ENCODE measurements around the gene WDFY4. TPM values are rescaled to one million over a fixed set of nuclear protein-coding genes. Genes with fewer than 3 reads are reported as not detected.
"Not testable (repeated sequence)": the region's sequence is repeated elsewhere in the genome, so short reads cannot be mapped to it uniquely, and the experiment has no call there.

WDFY4 gene
- total RNA-seq, 1 donor from 2014 or later: 2.6 TPM

- H3K27ac ChIP-seq (ENCODE audit: low read depth, low read length); H3K9ac ChIP-seq (ENCODE audit: low read depth in 1 of 3, low read length in 3 of 3); H3K4me1 ChIP-seq (ENCODE audit: control insufficient read depth in 3 of 3, insufficient read depth in 3 of 3, low read length in 3 of 3); H3K36me3 ChIP-seq (ENCODE audit: control insufficient read depth in 3 of 3, insufficient read depth in 3 of 3, low read length in 3 of 3); H3K27me3 ChIP-seq (ENCODE audit: control insufficient read depth in 3 of 3, insufficient read depth in 3 of 3, low read length in 3 of 3); H3K9me3 ChIP-seq (ENCODE audit: control insufficient read depth in 3 of 3, low read length in 3 of 3); H3K4me3 ChIP-seq (ENCODE audit: low read length in 3 of 3): not testable (repeated sequence)
These were observed 43.5 kb upstream of the WDFY4 start for GRCh38 chr10:48641099-48641690.

DNA sequence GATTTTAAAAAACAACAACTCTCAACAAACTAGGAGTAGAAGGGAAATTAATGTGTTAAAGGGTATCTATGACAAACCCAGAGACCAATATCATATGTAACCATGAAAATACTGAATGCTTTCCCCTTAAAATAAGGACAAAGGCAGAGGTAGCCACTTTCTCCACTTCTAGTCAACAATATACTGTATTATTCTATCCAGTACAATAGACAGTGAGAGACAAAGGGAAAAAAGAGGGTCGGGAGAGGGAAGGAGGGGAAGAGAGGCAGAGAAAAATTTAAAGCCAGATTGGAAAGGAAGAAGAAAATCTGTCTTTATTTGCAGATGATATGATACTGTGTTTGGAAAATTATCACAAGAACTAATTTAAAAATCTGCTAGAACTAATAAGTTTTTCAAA, 39.1 kb upstream of the WDFY4 start:
- H3K9ac ChIP-seq (ENCODE audit: low read depth in 1 of 3, low read length in 3 of 3): no peak overlapping the region
- no peaks in the 10 kb centered on the region for H3K9me3 ChIP-seq (ENCODE audit: control insufficient read depth in 3 of 3, low read length in 3 of 3)
- no peaks in the 10 kb centered on the region for H3K27me3 ChIP-seq (ENCODE audit: control insufficient read depth in 3 of 3, insufficient read depth in 3 of 3, low read length in 3 of 3)
- H3K36me3 ChIP-seq (ENCODE audit: control insufficient read depth in 3 of 3, insufficient read depth in 3 of 3, low read length in 3 of 3): no peaks in the 10 kb centered on the region
- H3K27ac ChIP-seq (ENCODE audit: low read depth, low read length): no peak overlapping the region
- H3K4me3 ChIP-seq (ENCODE audit: low read length in 3 of 3): no peak overlapping the region
- no peaks in the 10 kb centered on the region for H3K4me1 ChIP-seq (ENCODE audit: control insufficient read depth in 3 of 3, insufficient read depth in 3 of 3, low read length in 3 of 3)

DNA sequence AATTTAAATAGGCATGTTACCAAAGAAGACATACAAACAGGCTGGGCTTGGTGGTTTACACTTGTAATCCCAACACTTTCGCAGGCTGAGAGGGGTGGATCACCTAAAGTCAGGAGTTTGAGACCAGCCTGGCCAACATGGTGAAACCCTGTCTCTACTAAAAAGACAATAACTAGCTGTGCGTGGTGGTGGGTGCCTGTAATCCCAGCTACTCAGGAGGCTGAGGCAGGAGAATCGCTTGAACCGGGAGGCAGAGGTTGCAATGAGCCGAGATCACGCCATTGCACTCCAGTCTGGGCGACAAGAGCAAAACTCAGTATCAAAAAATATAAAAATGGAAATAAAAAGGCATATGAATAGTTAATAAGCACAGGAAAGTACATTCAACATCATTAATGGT, 37.6 kb upstream of the WDFY4 start:
- H3K9ac ChIP-seq (ENCODE audit: low read depth in 1 of 3, low read length in 3 of 3): not testable (repeated sequence)

GRCh38 chr10:48648172-48648942, 36.3 kb upstream of the WDFY4 start:
- no peak overlapping the region for H3K4me3 ChIP-seq (ENCODE audit: low read length in 3 of 3)
- no peaks in the 10 kb centered on the region for H3K4me1 ChIP-seq (ENCODE audit: control insufficient read depth in 3 of 3, insufficient read depth in 3 of 3, low read length in 3 of 3)
- H3K36me3 ChIP-seq (ENCODE audit: control insufficient read depth in 3 of 3, insufficient read depth in 3 of 3, low read length in 3 of 3): no peaks in the 10 kb centered on the region
- no peak overlapping the region for H3K9ac ChIP-seq (ENCODE audit: low read depth in 1 of 3, low read length in 3 of 3)
- H3K27me3 ChIP-seq (ENCODE audit: control insufficient read depth in 3 of 3, insufficient read depth in 3 of 3, low read length in 3 of 3): no peaks in the 10 kb centered on the region
- H3K9me3 ChIP-seq (ENCODE audit: control insufficient read depth in 3 of 3, low read length in 3 of 3): no peaks in the 10 kb centered on the region
- H3K27ac ChIP-seq (ENCODE audit: low read depth, low read length): no peak overlapping the region

More for the DNA sequence above, 37.6 kb upstream of the WDFY4 start:
- not testable (repeated sequence) for H3K36me3 ChIP-seq (ENCODE audit: control insufficient read depth in 3 of 3, insufficient read depth in 3 of 3, low read length in 3 of 3); H3K9me3 ChIP-seq (ENCODE audit: control insufficient read depth in 3 of 3, low read length in 3 of 3); H3K27ac ChIP-seq (ENCODE audit: low read depth, low read length); H3K27me3 ChIP-seq (ENCODE audit: control insufficient read depth in 3 of 3, insufficient read depth in 3 of 3, low read length in 3 of 3); H3K4me3 ChIP-seq (ENCODE audit: low read length in 3 of 3); H3K4me1 ChIP-seq (ENCODE audit: control insufficient read depth in 3 of 3, insufficient read depth in 3 of 3, low read length in 3 of 3)

DNA sequence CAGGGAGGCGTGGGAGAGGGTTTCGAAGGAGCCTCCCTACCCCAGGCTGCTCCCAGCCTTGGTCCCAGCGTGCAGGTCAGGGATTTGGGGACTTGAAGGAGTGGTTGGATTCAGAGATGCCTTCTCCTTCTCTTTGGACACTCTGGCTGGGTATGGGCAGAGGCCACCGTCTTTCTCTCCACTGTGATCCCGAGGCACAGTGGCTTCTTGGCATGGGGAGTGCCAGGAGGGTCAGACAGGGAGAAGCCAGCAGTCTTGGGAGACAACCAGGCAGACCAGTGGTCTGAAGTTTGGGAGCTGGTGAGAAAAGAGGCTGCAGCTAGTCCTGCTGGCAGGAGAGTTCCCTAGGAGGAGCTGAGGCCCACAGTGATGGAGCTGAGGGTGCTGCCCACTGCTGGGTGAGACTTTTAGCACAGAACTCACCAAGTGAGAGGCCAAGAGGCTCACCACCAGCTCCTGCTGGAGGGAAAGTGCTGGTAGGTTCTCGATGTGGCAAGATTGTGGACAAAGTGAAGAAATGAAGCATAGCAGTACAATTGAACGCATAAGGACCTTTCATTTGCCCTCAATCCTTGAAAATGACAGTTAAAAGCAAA, 35.2 kb upstream of the WDFY4 start:
- no peaks in the 10 kb centered on the region for H3K27me3 ChIP-seq (ENCODE audit: control insufficient read depth in 3 of 3, insufficient read depth in 3 of 3, low read length in 3 of 3)
- no peaks in the 10 kb centered on the region for H3K9me3 ChIP-seq (ENCODE audit: control insufficient read depth in 3 of 3, low read length in 3 of 3)
- no peaks in the 10 kb centered on the region for H3K4me1 ChIP-seq (ENCODE audit: control insufficient read depth in 3 of 3, insufficient read depth in 3 of 3, low read length in 3 of 3)
- H3K27ac ChIP-seq (ENCODE audit: low read depth, low read length): no peak overlapping the region
- no peaks in the 10 kb centered on the region for H3K36me3 ChIP-seq (ENCODE audit: control insufficient read depth in 3 of 3, insufficient read depth in 3 of 3, low read length in 3 of 3)
- H3K4me3 ChIP-seq (ENCODE audit: low read length in 3 of 3): no peak overlapping the region
- no peak overlapping the region for H3K9ac ChIP-seq (ENCODE audit: low read depth in 1 of 3, low read length in 3 of 3)

- Histone ChIP-seq H3K9ac (ENCODE audit: low read depth in 1 of 3, low read length in 3 of 3) (no peak overlapping the region), H3K9me3 (ENCODE audit: control insufficient read depth in 3 of 3, low read length in 3 of 3) (no peaks in the 10 kb centered on the region), H3K4me3 (ENCODE audit: low read length in 3 of 3) (no peak overlapping the region), H3K36me3 (ENCODE audit: control insufficient read depth in 3 of 3, insufficient read depth in 3 of 3, low read length in 3 of 3) (no peaks in the 10 kb centered on the region), H3K4me1 (ENCODE audit: control insufficient read depth in 3 of 3, insufficient read depth in 3 of 3, low read length in 3 of 3) (peaks cover 8 to 10% (median 9%) of the 10 kb centered on the region in 3 donors), H3K27ac (ENCODE audit: low read depth, low read length) (no peak overlapping the region), H3K27me3 (ENCODE audit: control insufficient read depth in 3 of 3, insufficient read depth in 3 of 3, low read length in 3 of 3) (no peaks in the 10 kb centered on the region)
These were observed 33.4 kb upstream of the WDFY4 start for GRCh38 chr10:48651293-48651692.

DNA sequence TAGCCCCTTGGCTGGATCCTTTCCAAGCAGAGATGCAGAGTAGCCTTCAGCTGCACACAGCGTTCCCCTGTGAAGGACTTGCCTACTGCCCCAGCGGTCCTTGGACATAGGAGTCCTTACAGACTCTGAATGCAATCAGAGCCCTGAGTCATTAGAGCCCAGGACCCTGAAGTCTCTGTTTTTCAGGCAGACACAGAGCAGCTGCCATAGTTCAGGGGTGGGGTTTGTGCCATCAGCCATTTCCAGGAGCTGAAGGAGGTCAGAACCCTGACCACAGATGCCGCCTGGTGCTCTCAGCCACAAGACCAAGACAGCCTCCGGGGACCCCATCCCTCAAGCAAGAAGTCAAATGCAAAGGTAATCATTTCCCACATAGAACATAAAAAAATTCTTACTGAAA, 32.8 kb upstream of the WDFY4 start:
- H3K27me3 ChIP-seq (ENCODE audit: control insufficient read depth in 3 of 3, insufficient read depth in 3 of 3, low read length in 3 of 3): peaks cover 0 to 5% (median 2%) of the 10 kb centered on the region in 3 donors
- H3K9me3 ChIP-seq (ENCODE audit: control insufficient read depth in 3 of 3, low read length in 3 of 3): no peaks in the 10 kb centered on the region
- peaks cover 11 to 15% (median 14%) of the 10 kb centered on the region in 3 donors for H3K4me1 ChIP-seq (ENCODE audit: control insufficient read depth in 3 of 3, insufficient read depth in 3 of 3, low read length in 3 of 3)
- no peak overlapping the region for H3K9ac ChIP-seq (ENCODE audit: low read depth in 1 of 3, low read length in 3 of 3)
- H3K27ac ChIP-seq (ENCODE audit: low read depth, low read length): no peak overlapping the region
- no peaks in the 10 kb centered on the region for H3K36me3 ChIP-seq (ENCODE audit: control insufficient read depth in 3 of 3, insufficient read depth in 3 of 3, low read length in 3 of 3)
- H3K4me3 ChIP-seq (ENCODE audit: low read length in 3 of 3): no peak overlapping the region

- no peaks in the 10 kb centered on the region for H3K9me3 ChIP-seq (ENCODE audit: control insufficient read depth in 3 of 3, low read length in 3 of 3)
- H3K9ac ChIP-seq (ENCODE audit: low read depth in 1 of 3, low read length in 3 of 3): no peak overlapping the region
- no peak overlapping the region for H3K27ac ChIP-seq (ENCODE audit: low read depth, low read length)
- no peaks in the 10 kb centered on the region for H3K36me3 ChIP-seq (ENCODE audit: control insufficient read depth in 3 of 3, insufficient read depth in 3 of 3, low read length in 3 of 3)
- peaks cover 0 to 7% (median 6%) of the 10 kb centered on the region in 3 donors for H3K27me3 ChIP-seq (ENCODE audit: control insufficient read depth in 3 of 3, insufficient read depth in 3 of 3, low read length in 3 of 3)
- H3K4me1 ChIP-seq (ENCODE audit: control insufficient read depth in 3 of 3, insufficient read depth in 3 of 3, low read length in 3 of 3): peaks cover 11 to 15% (median 14%) of the 10 kb centered on the region in 3 donors
- H3K4me3 ChIP-seq (ENCODE audit: low read length in 3 of 3): no peak overlapping the region
These were observed 32.3 kb upstream of the WDFY4 start for GRCh38 chr10:48652344-48652743.

- H3K36me3 ChIP-seq (ENCODE audit: control insufficient read depth in 3 of 3, insufficient read depth in 3 of 3, low read length in 3 of 3): no peaks in the 10 kb centered on the region
These were observed 31.3 kb upstream of the WDFY4 start for GRCh38 chr10:48653347-48653746.

More at GRCh38 chr10:48653347-48653746, 31.3 kb upstream of the WDFY4 start:
- H3K4me3 ChIP-seq (ENCODE audit: low read length in 3 of 3): no peak overlapping the region
- H3K27me3 ChIP-seq (ENCODE audit: control insufficient read depth in 3 of 3, insufficient read depth in 3 of 3, low read length in 3 of 3): peaks cover 0 to 7% (median 6%) of the 10 kb centered on the region in 3 donors
- peaks cover 11 to 15% (median 14%) of the 10 kb centered on the region in 3 donors for H3K4me1 ChIP-seq (ENCODE audit: control insufficient read depth in 3 of 3, insufficient read depth in 3 of 3, low read length in 3 of 3)
- H3K9ac ChIP-seq (ENCODE audit: low read depth in 1 of 3, low read length in 3 of 3): no peak overlapping the region
- no peaks in the 10 kb centered on the region for H3K9me3 ChIP-seq (ENCODE audit: control insufficient read depth in 3 of 3, low read length in 3 of 3)
- no peak overlapping the region for H3K27ac ChIP-seq (ENCODE audit: low read depth, low read length)

Measured in skeletal muscle tissue (tissue), 4 donors.